HG02970 (cell line): Measurements from ENCODE around the gene COL4A1.

ENCODE experiments used
- ATAC-seq: cut with Tn5 transposase; IDR thresholded peaks from one replicate; pipeline ENCODE4 v1.9.1; 2021; ENCODE audit warnings: mild to moderate bottlenecking, moderate library complexity, moderate number of reproducible peaks; ENCODE audit not compliant: unreplicated experiment, low FRiP score

COL4A1 gene

GRCh38 chr13:110107568-110108347 is 199.2 kb downstream of the COL4A1 start:
- ATAC-seq, result no peak

DNA sequence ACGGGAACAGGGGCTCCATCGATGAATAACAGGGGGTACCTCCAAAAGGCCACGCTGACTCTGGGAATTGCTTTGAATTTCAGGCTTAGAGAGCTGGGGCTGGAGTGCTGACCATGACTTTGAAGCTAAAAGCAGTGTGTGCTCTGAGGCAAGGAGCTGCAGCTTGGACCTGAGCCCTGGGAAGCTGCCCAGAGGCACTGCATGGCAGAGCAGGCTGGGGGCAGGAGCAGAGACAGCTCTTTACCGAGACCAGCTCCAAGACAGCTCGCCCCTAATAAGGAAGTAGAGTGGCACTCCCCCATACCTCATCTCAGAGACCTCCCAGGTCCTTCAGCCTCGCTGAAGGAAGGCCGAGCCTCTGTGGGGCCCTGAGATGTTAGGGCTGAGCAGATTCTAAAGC is 200.2 kb downstream of the COL4A1 start:
- ATAC-seq, result no peak

- ATAC-seq, result no peak
Observed at GRCh38 chr13:110105136-110105535, 201.8 kb downstream of the COL4A1 start.

- no peak for ATAC-seq
Observed at GRCh38 chr13:110103534-110103933, 203.4 kb downstream of the COL4A1 start.

- no peak for ATAC-seq
Observed at GRCh38 chr13:110103026-110103425, 203.9 kb downstream of the COL4A1 start.

DNA sequence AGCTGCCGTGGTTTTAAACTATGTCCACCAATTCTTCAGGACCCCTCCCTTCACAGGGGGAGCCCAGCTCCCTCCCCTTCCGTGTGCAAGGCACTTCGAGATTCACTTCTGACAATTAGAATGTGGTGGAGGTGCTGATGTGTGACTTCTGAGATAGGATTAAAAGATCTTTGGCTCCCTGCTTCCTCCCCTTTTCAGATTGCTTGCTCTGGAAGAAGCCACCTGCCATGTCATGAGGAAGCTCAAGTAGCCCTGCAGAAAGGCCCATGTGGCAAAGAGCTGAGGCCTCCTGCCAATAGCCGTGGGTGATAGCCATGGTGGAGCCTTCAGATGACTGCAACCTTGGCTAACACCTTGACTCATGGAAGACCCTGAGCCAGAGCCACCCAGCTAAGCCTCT is 204.9 kb downstream of the COL4A1 start:
- ATAC-seq, result no peak

GRCh38 chr13:110099922-110100321 is 207.0 kb downstream of the COL4A1 start:
- no peak for ATAC-seq
